Retinal pigment epithelial cell (primary cell): Measurements from ENCODE around the gene ZNF775.

Experiments
- DNase-seq: peaks from one replicate; pipeline ENCODE4 v3.0.0-alpha.2; 2010; ENCODE audit warnings: low read depth
- H3K4me3 ChIP-seq: 2 replicates; pipeline ENCODE4 v1.5.1; 2011; ENCODE audit warnings: mild to moderate bottlenecking, low read length, control low read depth, moderate library complexity
- TF ChIP-seq, protein P1 (sequence below): conservative IDR thresholded peaks from 2 replicates; pipeline ENCODE4 v1.5.1; 2011; ENCODE audit warnings: low read depth, low read length, control low read depth, inconsistent platforms

Gene ZNF775

DNA sequence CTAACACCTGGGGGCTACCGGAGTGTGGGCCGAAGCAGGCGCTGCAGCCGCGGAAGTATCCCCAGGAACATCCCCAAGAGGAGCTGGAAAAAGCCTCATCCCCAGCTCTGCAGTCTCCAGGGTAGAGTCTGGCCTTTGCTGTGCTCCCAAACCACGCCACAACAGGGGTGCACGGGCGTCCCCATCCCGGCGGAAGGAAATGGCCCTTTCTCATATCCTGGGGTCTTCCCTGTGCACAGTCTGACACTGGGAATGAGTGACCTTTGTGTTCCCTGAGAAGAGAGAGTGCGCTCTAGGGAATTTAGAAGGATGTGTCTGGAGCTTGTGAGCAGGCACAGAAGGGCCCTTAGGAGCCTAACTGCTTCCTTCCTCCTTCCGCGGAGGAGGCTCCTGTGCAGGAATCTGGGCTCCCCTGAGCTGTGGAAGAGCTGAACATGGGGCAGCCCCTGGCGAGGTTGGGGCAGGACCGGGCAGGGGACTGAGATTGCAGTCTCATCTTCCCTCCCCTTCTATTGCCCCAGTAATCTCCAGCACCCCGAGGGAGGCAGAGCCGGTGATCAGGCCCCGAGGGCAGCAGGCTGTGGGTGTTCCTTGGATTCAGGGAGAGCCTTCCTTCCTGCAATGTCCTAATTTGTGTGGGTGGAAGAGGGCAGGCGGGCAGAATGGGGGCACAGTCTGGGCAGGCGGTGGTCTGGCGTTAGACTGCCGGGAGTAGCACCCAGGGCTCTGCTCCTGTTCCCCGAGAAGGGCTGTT lies 9.2 kb upstream of the ZNF775 start:
- TF ChIP-seq, protein P1, sequence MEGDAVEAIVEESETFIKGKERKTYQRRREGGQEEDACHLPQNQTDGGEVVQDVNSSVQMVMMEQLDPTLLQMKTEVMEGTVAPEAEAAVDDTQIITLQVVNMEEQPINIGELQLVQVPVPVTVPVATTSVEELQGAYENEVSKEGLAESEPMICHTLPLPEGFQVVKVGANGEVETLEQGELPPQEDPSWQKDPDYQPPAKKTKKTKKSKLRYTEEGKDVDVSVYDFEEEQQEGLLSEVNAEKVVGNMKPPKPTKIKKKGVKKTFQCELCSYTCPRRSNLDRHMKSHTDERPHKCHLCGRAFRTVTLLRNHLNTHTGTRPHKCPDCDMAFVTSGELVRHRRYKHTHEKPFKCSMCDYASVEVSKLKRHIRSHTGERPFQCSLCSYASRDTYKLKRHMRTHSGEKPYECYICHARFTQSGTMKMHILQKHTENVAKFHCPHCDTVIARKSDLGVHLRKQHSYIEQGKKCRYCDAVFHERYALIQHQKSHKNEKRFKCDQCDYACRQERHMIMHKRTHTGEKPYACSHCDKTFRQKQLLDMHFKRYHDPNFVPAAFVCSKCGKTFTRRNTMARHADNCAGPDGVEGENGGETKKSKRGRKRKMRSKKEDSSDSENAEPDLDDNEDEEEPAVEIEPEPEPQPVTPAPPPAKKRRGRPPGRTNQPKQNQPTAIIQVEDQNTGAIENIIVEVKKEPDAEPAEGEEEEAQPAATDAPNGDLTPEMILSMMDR: no peak
- H3K4me3 ChIP-seq: peak overlapping the region; percentile 82
- DNase-seq: no peak

DNA sequence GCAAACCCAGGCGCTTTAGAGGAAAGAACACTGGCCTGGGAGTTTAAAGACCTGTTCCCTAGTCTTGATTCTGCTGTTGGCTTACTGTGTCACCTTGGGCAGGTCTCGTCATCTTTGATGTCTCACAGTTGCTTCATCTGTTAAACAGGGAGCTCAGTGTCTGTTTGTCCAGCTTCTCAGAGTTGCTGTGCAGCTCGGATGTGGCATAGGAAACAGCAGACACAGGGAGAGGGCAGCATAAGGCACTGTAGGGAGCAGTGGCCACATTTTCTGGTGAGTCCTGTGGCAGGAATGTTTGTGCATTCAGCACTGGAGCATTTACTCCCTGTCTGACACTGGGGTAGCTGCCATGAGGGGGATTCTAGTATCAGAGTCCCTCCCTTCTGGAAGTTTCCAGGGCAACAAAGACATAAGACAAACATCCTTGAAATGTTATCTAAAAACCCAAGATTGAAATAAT lies 8.5 kb upstream of the ZNF775 start:
- TF ChIP-seq, protein P1: peak; percentile 10
- DNase-seq: peak; percentile 47
- H3K4me3 ChIP-seq: peak overlapping the region; percentile 82

DNA sequence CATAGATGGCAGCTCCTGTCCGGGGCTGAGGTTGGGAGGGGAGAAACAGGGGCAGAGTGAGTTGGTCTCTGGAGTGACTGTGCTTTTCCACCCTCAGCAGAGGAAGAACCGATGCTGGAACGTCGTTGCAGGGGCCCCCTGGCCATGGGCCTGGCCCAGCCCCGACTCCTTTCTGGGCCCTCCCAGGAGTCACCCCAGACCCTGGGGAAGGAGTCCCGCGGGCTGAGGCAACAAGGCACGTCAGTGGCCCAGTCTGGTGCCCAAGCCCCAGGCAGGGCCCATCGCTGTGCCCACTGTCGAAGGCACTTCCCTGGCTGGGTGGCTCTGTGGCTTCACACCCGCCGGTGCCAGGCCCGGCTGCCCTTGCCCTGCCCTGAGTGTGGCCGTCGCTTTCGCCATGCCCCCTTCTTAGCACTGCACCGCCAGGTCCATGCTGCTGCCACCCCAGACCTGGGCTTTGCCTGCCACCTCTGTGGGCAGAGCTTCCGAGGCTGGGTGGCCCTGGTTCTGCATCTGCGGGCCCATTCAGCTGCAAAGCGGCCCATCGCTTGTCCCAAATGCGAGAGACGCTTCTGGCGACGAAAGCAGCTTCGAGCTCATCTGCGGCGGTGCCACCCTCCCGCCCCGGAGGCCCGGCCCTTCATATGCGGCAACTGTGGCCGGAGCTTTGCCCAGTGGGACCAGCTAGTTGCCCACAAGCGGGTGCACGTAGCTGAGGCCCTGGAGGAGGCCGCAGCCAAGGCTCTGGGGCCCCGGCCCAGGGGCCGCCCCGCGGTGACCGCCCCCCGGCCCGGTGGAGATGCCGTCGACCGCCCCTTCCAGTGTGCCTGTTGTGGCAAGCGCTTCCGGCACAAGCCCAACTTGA lies 7.8 kb upstream of the ZNF775 start:
- TF ChIP-seq, protein P1: no peak
- H3K4me3 ChIP-seq: peak overlapping the region; percentile 82
- DNase-seq: no peak

DNA sequence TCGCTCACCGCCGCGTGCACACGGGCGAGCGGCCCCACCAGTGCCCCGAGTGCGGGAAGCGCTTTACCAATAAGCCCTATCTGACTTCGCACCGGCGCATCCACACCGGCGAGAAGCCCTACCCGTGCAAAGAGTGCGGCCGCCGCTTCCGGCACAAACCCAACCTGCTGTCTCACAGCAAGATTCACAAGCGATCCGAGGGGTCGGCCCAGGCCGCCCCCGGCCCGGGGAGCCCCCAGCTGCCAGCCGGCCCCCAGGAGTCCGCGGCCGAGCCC lies 7.2 kb upstream of the ZNF775 start:
- TF ChIP-seq, protein P1: no peak
- no peak for DNase-seq
- no peak overlapping the region for H3K4me3 ChIP-seq

DNA sequence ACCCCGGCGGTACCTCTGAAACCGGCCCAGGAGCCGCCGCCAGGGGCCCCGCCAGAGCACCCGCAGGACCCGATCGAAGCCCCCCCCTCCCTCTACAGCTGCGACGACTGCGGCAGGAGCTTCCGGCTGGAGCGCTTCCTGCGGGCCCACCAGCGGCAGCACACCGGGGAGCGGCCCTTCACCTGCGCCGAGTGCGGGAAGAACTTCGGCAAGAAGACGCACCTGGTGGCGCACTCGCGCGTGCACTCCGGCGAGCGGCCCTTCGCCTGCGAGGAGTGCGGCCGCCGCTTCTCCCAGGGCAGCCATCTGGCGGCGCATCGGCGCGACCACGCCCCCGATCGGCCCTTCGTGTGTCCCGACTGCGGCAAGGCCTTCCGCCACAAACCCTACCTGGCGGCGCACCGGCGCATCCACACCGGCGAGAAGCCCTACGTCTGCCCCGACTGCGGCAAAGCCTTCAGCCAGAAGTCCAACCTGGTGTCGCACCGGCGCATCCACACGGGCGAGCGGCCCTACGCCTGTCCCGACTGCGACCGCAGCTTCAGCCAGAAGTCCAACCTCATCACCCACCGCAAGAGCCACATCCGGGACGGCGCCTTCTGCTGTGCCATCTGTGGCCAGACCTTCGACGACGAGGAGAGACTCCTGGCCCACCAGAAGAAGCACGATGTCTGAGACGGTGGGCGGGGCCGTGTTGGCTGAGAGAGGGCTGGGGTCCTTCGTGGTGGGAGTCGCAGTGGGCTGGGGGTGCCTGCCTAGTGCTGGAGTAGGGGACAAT lies 6.7 kb upstream of the ZNF775 start:
- TF ChIP-seq, protein P1: no peak
- H3K4me3 ChIP-seq: no peak overlapping the region
- no peak for DNase-seq

DNA sequence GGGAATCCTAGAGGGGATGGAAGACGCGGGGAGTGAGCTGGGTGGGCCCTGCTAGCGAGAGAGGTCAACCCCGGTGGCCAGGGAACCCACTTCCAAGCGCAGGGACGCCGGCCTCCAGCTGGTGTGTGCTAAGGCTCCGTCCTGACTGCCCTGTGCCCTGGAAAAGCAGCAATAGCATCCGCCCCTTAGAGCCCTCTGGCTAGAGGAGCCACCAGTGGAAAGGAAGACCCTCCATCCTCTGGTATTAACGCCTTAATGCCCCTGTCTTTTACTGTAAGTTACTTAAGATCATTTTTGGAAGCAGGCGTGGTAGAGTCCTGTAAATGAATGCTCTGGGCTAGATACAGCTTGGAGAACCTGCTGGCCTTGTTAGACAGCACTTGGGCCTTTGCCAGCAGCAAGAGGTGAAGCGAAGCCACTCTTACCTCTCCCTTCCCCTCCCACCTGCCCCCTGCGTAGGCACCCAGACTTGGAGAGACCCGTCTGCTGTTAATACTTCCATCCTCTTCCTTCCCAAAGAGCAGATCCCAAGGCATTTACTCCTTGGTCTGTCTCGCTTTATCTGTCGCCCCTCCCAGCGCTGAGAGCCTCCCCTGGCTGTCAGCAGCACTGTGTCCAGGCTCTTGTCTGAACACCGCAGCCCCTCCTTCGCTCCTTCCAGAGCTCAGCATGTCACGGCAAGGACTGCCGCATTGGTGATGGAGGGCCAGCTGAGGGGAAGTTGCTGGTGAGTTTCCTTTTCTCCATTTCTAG lies 5.9 kb upstream of the ZNF775 start:
- no peak for DNase-seq
- TF ChIP-seq, protein P1: no peak
- no peak overlapping the region for H3K4me3 ChIP-seq
